K562 (cell line): ENCODE data around the gene CAMSAP3. TPM values are rescaled to one million over a fixed set of nuclear protein-coding genes. Genes with fewer than 3 reads are reported as not detected.

Source experiments
- ASH1L ChIP-seq: fragments of 450-650 bp; IDR thresholded peaks from 2 replicates; pipeline ENCODE4 v1.6.1; 2018; ENCODE audit warnings: borderline replicate concordance, mild to moderate bottlenecking, low read depth; ENCODE audit not compliant: partially characterized antibody
- CHD4 ChIP-seq: fragments of 200-600 bp; sonication (generic); IDR thresholded peaks from 3 replicates; pipeline ENCODE4 v1.6.1; 2012; ENCODE audit warnings: low read depth, mild to moderate bottlenecking, mixed read lengths, low read length, inconsistent platforms; ENCODE audit not compliant: insufficient read depth, insufficient replicate concordance, poor library complexity, severe bottlenecking
- DIDO1 ChIP-seq: fragments of 450-650 bp; IDR thresholded peaks from 2 replicates; pipeline ENCODE4 v1.6.1; 2016; ENCODE audit warnings: low read depth, missing biosample characterization, missing genetic modification characterization
- DNMT1 ChIP-seq: fragments of 450-650 bp; IDR thresholded peaks from 2 replicates; pipeline ENCODE4 v1.6.1; 2016; ENCODE audit warnings: antibody characterized with exemption, mild to moderate bottlenecking
- DPF2 ChIP-seq: fragments of 450-650 bp; IDR thresholded peaks from 2 replicates; pipeline ENCODE4 v1.6.1; 2016
- EHMT2 ChIP-seq: fragments of 450-650 bp; IDR thresholded peaks from 2 replicates; pipeline ENCODE4 v1.6.1; 2018; ENCODE audit warnings: antibody characterized with exemption
- ELF1 ChIP-seq: fragments of 200-800 bp; sonication (Bioruptor generic); IDR thresholded peaks from 2 replicates; pipeline ENCODE4 v1.6.1; 2016; ENCODE audit warnings: missing genetic modification characterization, missing compliant biosample characterization
- ELF2 ChIP-seq: fragments of 250-450 bp; sonication (Bioruptor Pico); IDR thresholded peaks from 2 replicates; pipeline ENCODE4 v1.5.0; 2021; ENCODE audit warnings: mild to moderate bottlenecking
- ETV1 ChIP-seq: fragments of 450-650 bp; conservative IDR thresholded peaks from 2 replicates; pipeline ENCODE4 v1.6.1; 2016; ENCODE audit warnings: missing genetic modification characterization, control low read depth, low read depth, missing compliant biosample characterization
- HDAC8 ChIP-seq: fragments of 450-650 bp; IDR thresholded peaks from 2 replicates; pipeline ENCODE4 v1.6.1; 2016; ENCODE audit warnings: mild to moderate bottlenecking, missing genetic modification characterization, moderate library complexity, missing compliant biosample characterization
- HNRNPH1 ChIP-seq: fragments of 200-400 bp; formaldehyde crosslinking; optimal IDR thresholded peaks from 2 replicates; pipeline ENCODE3; 2017; ENCODE audit warnings: low read depth, mild to moderate bottlenecking, low read length, moderate library complexity
- KLF1 ChIP-seq: fragments of 450-650 bp; IDR thresholded peaks from 2 replicates; pipeline ENCODE4 v1.6.1; 2016; ENCODE audit warnings: missing genetic modification characterization, missing compliant biosample characterization
- LEF1 ChIP-seq: fragments of 450-650 bp; IDR thresholded peaks from 2 replicates; pipeline ENCODE4 v1.6.1; 2016; ENCODE audit warnings: mild to moderate bottlenecking
- NCOA1 ChIP-seq: fragments of 450-650 bp; IDR thresholded peaks from 2 replicates; pipeline ENCODE4 v1.6.1; 2016; ENCODE audit warnings: low read depth
- NCOA4 ChIP-seq: fragments of 450-650 bp; IDR thresholded peaks from 2 replicates; pipeline ENCODE4 v1.6.1; 2018; ENCODE audit warnings: mild to moderate bottlenecking; ENCODE audit not compliant: partially characterized antibody
- PHB2 ChIP-seq: fragments of 450-650 bp; IDR thresholded peaks from 2 replicates; pipeline ENCODE4 v1.6.1; 2017; ENCODE audit warnings: low read depth
- SP2 ChIP-seq: IDR thresholded peaks from 2 replicates; pipeline ENCODE4 v1.6.1; 2011; ENCODE audit warnings: mild to moderate bottlenecking, low read depth, low read length, moderate library complexity; ENCODE audit not compliant: poor library complexity, severe bottlenecking; ENCODE audit errors: extremely low read depth
- TAF7 ChIP-seq: fragments of 450-650 bp; IDR thresholded peaks from 2 replicates; pipeline ENCODE4 v1.6.1; 2016; ENCODE audit warnings: missing genetic modification characterization, missing compliant biosample characterization
- TBL1XR1 ChIP-seq, 2 experiments: IDR thresholded peaks; 2 replicates each; pipeline ENCODE4 v1.6.1; 2012; ENCODE audit warnings: improper control_type of control experiment in 2 of 2, low read length in 2 of 2, mild to moderate bottlenecking in 1 of 2
- ZKSCAN8 ChIP-seq: fragments of 200-800 bp; sonication (Bioruptor generic); IDR thresholded peaks from 2 replicates; pipeline ENCODE4 v1.6.1; 2016; ENCODE audit warnings: missing genetic modification characterization, missing compliant biosample characterization
- ZNF134 ChIP-seq: fragments of 250-450 bp; sonication (Bioruptor Pico); conservative IDR thresholded peaks from 2 replicates; pipeline ENCODE4 v1.4.0; 2020
- polyA plus RNA-seq, 8 experiments: library from polyadenylated mRNA; depleted of rRNA in 4 of 8; stranded (reverse) in 5 of 8; unstranded in 3 of 8; fragments of >200 nt; fragmentation: Nextera tagmentation in 2 of 8; fragmentation: Illumina TruSeq in 1 of 8; extraction: Ambion mirVana in 2 of 8; extraction: Trizol in 1 of 8; gene quantifications; 2 replicates each; pipeline versions ENCODE4 v1.2.1 to v1.2.3, GENCODE V29; 2011 to 2014; ENCODE audit warnings: inconsistent platforms in 1 of 8, missing spikeins in 1 of 8
- total RNA-seq, 7 experiments: library from RNA; depleted of rRNA in 6 of 7; stranded (reverse); fragments of >200 nt in 6 of 7; fragmentation: Illumina TruSeq in 2 of 7; extraction: Trizol in 2 of 7; gene quantifications; 2 replicates each; pipeline versions ENCODE4 v1.2.1 to v1.2.3, GENCODE V29; 2011 to 2021; ENCODE audit warnings: low replicate concordance in 1 of 7
- TF ChIP-seq, protein P1 (sequence below): fragments of 250-450 bp; sonication (Bioruptor Pico); IDR thresholded peaks from 2 replicates; pipeline ENCODE4 v1.5.0; 2021
- TF ChIP-seq, protein P2 (sequence below): sonication (generic); formaldehyde crosslinking; IDR thresholded peaks from 2 replicates; pipeline ENCODE4 v1.8.0; 2022; ENCODE audit warnings: mild to moderate bottlenecking, missing genetic modification reagents

Gene CAMSAP3
- total and polyA plus RNA-seq, 9 of the 15 experiments (the other 6 are each of a cell fraction or from before 2014, with no cell fraction given) = 0.01 to 0.89 (median 0.22) TPM; not detected in 1

DNA sequence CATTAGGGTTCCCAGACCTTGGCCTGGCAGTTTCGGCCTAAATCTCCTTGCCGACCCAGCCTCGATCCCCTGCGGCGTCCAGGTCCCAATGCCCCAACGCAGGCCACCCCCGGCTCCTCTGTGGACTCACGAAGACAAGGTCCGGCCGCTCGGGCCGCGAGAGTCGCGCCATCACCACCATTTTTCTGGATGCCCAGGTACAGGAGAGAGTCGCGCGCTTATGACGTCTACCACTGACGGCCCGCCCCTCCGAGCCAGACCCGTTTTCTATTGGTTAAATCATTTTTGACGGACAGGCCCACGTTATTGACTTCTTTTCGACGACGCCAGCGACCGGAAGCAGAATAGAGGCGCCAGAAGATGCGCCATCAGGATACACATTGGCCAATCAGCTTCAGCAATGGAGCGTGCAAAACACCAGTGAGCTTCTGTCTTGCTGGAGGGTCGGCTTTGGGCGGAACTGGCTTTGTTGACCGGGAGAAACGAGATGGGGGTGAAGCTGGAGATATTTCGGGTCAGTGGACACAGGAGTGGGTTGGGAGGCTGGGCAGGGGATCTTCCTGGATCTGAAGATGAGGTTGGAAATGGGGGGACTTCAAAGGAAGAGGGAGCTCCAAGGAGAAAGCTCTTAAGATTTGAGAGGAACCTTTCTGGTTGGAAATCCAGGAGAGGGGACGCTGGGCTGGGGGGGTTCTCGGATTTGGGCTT, 33.8 kb downstream of the CAMSAP3 start, which contains the start of the genes PET100 and XAB2 (continued):
- TF ChIP-seq, protein P1, sequence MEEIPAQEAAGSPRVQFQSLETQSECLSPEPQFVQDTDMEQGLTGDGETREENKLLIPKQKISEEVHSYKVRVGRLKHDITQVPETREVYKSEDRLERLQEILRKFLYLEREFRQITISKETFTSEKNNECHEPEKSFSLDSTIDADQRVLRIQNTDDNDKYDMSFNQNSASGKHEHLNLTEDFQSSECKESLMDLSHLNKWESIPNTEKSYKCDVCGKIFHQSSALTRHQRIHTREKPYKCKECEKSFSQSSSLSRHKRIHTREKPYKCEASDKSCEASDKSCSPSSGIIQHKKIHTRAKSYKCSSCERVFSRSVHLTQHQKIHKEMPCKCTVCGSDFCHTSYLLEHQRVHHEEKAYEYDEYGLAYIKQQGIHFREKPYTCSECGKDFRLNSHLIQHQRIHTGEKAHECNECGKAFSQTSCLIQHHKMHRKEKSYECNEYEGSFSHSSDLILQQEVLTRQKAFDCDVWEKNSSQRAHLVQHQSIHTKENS (CRISPR knock-in tag) = no peak
- peak; percentile 62 for TF ChIP-seq SP2
- no peak for TF ChIP-seq LEF1
- TF ChIP-seq TAF7 (tag) = peak; percentile 57
- TF ChIP-seq DPF2 = no peak
- no peak for TF ChIP-seq DNMT1
- no peak for TF ChIP-seq NCOA4
- TF ChIP-seq ETV1 (tag) = peak; percentile 97
- peak; percentile 89 for TF ChIP-seq DIDO1 (tag)
- TF ChIP-seq ELF1 = peak; percentile 98
- TF ChIP-seq ELF2 (CRISPR knock-in tag) = peak; percentile 99
- TF ChIP-seq HDAC8 (tag) = no peak
- no peak for TF ChIP-seq HNRNPH1
- no peak for TF ChIP-seq ZKSCAN8 (CRISPR knock-in tag)
- TF ChIP-seq, protein P2, sequence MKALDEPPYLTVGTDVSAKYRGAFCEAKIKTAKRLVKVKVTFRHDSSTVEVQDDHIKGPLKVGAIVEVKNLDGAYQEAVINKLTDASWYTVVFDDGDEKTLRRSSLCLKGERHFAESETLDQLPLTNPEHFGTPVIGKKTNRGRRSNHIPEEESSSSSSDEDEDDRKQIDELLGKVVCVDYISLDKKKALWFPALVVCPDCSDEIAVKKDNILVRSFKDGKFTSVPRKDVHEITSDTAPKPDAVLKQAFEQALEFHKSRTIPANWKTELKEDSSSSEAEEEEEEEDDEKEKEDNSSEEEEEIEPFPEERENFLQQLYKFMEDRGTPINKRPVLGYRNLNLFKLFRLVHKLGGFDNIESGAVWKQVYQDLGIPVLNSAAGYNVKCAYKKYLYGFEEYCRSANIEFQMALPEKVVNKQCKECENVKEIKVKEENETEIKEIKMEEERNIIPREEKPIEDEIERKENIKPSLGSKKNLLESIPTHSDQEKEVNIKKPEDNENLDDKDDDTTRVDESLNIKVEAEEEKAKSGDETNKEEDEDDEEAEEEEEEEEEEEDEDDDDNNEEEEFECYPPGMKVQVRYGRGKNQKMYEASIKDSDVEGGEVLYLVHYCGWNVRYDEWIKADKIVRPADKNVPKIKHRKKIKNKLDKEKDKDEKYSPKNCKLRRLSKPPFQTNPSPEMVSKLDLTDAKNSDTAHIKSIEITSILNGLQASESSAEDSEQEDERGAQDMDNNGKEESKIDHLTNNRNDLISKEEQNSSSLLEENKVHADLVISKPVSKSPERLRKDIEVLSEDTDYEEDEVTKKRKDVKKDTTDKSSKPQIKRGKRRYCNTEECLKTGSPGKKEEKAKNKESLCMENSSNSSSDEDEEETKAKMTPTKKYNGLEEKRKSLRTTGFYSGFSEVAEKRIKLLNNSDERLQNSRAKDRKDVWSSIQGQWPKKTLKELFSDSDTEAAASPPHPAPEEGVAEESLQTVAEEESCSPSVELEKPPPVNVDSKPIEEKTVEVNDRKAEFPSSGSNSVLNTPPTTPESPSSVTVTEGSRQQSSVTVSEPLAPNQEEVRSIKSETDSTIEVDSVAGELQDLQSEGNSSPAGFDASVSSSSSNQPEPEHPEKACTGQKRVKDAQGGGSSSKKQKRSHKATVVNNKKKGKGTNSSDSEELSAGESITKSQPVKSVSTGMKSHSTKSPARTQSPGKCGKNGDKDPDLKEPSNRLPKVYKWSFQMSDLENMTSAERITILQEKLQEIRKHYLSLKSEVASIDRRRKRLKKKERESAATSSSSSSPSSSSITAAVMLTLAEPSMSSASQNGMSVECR (CRISPR knock-in tag) = peak; percentile 62
- no peak for TF ChIP-seq PHB2
- 0 out of 2 replicates have a peak, but pooled peaks have one; percentile 16 for TF ChIP-seq NCOA1
- TF ChIP-seq TBL1XR1 (IDR thresholded peaks at IDR 0.05; ENCODE audit: low read length in 2 of 2) = peak; percentile 61 to 72; a peak in 2 of 4 replicates
- TF ChIP-seq KLF1 (tag) = peak; percentile 84
- TF ChIP-seq ZNF134 (CRISPR knock-in tag) = no peak
- TF ChIP-seq EHMT2 = no peak
- TF ChIP-seq CHD4 = no peak
- TF ChIP-seq ASH1L = peak; percentile 98
